ENCODE results near the gene TRIM33.

DNA sequence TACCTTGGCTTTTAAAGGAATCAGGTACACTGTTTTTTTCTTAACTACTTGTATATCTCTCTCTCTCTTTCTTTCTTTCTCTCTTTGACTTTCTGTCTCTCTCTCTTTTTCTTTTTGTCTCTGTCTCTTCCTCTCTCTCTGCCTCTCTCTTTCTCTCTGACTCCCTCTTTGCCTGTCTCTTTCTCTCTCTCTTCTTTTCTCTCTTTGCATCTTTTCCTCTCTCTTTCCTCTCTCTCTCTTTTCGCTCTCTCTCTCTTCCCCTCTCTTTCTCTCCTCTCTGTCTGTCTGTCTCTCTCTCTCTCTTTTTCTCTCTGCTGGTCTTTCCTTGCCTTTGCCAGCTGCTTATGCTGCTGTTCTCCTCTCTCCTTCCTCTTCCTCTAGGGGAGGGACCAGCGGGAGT, 143.2 kb downstream of the TRIM33 start:
- TF ChIP-seq CHD2 (IDR thresholded peaks at IDR 0.05; ENCODE audit: low read depth, low read length) = no peak
- TF ChIP-seq, protein P1, sequence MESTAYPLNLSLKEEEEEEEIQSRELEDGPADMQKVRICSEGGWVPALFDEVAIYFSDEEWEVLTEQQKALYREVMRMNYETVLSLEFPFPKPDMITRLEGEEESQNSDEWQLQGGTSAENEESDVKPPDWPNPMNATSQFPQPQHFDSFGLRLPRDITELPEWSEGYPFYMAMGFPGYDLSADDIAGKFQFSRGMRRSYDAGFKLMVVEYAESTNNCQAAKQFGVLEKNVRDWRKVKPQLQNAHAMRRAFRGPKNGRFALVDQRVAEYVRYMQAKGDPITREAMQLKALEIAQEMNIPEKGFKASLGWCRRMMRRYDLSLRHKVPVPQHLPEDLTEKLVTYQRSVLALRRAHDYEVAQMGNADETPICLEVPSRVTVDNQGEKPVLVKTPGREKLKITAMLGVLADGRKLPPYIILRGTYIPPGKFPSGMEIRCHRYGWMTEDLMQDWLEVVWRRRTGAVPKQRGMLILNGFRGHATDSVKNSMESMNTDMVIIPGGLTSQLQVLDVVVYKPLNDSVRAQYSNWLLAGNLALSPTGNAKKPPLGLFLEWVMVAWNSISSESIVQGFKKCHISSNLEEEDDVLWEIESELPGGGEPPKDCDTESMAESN (CRISPR knock-in tag; conservative IDR thresholded peaks at IDR 0.05) = no peak
- TF ChIP-seq, protein P2, sequence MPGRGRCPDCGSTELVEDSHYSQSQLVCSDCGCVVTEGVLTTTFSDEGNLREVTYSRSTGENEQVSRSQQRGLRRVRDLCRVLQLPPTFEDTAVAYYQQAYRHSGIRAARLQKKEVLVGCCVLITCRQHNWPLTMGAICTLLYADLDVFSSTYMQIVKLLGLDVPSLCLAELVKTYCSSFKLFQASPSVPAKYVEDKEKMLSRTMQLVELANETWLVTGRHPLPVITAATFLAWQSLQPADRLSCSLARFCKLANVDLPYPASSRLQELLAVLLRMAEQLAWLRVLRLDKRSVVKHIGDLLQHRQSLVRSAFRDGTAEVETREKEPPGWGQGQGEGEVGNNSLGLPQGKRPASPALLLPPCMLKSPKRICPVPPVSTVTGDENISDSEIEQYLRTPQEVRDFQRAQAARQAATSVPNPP (CRISPR knock-in tag; IDR thresholded peaks at IDR 0.05) = no peak
- no peak for TF ChIP-seq HNRNPK (IDR thresholded peaks at IDR 0.05; ENCODE audit: low read depth, low read length, poor library complexity, severe bottlenecking)
- TF ChIP-seq, protein P3, sequence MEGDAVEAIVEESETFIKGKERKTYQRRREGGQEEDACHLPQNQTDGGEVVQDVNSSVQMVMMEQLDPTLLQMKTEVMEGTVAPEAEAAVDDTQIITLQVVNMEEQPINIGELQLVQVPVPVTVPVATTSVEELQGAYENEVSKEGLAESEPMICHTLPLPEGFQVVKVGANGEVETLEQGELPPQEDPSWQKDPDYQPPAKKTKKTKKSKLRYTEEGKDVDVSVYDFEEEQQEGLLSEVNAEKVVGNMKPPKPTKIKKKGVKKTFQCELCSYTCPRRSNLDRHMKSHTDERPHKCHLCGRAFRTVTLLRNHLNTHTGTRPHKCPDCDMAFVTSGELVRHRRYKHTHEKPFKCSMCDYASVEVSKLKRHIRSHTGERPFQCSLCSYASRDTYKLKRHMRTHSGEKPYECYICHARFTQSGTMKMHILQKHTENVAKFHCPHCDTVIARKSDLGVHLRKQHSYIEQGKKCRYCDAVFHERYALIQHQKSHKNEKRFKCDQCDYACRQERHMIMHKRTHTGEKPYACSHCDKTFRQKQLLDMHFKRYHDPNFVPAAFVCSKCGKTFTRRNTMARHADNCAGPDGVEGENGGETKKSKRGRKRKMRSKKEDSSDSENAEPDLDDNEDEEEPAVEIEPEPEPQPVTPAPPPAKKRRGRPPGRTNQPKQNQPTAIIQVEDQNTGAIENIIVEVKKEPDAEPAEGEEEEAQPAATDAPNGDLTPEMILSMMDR (CRISPR knock-in tag; IDR thresholded peaks at IDR 0.05) = no peak
- TF ChIP-seq, protein P4, sequence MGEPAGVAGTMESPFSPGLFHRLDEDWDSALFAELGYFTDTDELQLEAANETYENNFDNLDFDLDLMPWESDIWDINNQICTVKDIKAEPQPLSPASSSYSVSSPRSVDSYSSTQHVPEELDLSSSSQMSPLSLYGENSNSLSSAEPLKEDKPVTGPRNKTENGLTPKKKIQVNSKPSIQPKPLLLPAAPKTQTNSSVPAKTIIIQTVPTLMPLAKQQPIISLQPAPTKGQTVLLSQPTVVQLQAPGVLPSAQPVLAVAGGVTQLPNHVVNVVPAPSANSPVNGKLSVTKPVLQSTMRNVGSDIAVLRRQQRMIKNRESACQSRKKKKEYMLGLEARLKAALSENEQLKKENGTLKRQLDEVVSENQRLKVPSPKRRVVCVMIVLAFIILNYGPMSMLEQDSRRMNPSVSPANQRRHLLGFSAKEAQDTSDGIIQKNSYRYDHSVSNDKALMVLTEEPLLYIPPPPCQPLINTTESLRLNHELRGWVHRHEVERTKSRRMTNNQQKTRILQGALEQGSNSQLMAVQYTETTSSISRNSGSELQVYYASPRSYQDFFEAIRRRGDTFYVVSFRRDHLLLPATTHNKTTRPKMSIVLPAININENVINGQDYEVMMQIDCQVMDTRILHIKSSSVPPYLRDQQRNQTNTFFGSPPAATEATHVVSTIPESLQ (CRISPR knock-in tag; conservative IDR thresholded peaks at IDR 0.05) = no peak
- no peak for TF ChIP-seq ZNF431 (CRISPR knock-in tag; IDR thresholded peaks at IDR 0.05; ENCODE audit: borderline replicate concordance, low read depth)
- TF ChIP-seq RAD21 (CRISPR knock-in tag; IDR thresholded peaks at IDR 0.05) = no peak
- no peak for TF ChIP-seq POLR2A (IDR thresholded peaks at IDR 0.05; ENCODE audit: insufficient read depth in 1 of 2, low read depth in 2 of 2, low read length in 2 of 2)
